A673 (cell line): ENCODE measurements around the gene KPNA4.

Experiments
- CTCF ChIP-seq: fragments of 300-800, 200-600 bp; sonication (generic); conservative IDR thresholded peaks from 2 replicates; pipeline ENCODE4 v1.5.1; 2017; ENCODE audit warnings: low read depth, mild to moderate bottlenecking, antibody characterized with exemption, low read length, moderate library complexity, mixed read lengths
- EZH2 ChIP-seq: fragments of 200-600 bp; sonication (generic); IDR thresholded peaks from 2 replicates; pipeline ENCODE4 v1.6.1; 2017; ENCODE audit warnings: borderline replicate concordance, low read depth, mild to moderate bottlenecking, mixed read lengths, antibody characterized with exemption, low read length; ENCODE audit not compliant: poor library complexity, severe bottlenecking

- TF ChIP-seq EZH2, result no peak
- TF ChIP-seq CTCF, result no peak
These were observed 43.5 kb upstream of the KPNA4 start for GRCh38 chr3:160608870-160609269.
